Measurements from ENCODE around the gene RDH13.

DNA sequence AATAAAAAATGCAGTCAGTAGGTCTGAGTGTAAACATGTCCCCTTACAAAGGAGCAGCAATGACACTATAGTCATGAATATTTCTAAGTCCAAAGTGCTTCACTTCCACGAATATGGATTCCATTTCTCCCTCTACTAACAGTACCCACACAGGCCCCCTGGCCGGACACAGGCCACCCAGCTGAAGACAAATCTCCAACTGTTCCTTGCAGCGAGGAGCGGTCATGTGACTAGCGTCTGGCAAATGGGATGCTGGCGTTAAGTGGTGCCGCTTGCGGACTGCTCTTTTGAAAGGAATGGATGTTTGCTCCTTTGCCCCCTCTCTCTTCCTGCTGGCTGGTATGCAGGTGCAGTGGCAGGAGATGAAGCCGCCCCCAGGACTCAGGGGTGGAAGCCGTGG, 38.3 kb upstream of the RDH13 start:
- TF ChIP-seq, protein P1, sequence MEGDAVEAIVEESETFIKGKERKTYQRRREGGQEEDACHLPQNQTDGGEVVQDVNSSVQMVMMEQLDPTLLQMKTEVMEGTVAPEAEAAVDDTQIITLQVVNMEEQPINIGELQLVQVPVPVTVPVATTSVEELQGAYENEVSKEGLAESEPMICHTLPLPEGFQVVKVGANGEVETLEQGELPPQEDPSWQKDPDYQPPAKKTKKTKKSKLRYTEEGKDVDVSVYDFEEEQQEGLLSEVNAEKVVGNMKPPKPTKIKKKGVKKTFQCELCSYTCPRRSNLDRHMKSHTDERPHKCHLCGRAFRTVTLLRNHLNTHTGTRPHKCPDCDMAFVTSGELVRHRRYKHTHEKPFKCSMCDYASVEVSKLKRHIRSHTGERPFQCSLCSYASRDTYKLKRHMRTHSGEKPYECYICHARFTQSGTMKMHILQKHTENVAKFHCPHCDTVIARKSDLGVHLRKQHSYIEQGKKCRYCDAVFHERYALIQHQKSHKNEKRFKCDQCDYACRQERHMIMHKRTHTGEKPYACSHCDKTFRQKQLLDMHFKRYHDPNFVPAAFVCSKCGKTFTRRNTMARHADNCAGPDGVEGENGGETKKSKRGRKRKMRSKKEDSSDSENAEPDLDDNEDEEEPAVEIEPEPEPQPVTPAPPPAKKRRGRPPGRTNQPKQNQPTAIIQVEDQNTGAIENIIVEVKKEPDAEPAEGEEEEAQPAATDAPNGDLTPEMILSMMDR (conservative IDR thresholded peaks at IDR 0.05 in 1 of 2, IDR thresholded peaks at IDR 0.05 in 1 of 2; ENCODE audit: low read depth in 1 of 2, low read length in 2 of 2), result no peak
- no peak for TF ChIP-seq EZH2 (IDR thresholded peaks at IDR 0.05; ENCODE audit: low read length, missing control alignments)

All from fibroblast of lung (primary cell).